Esophagus mucosa (tissue), 1 donor: ENCODE results near the gene PNMA6E. TPM values are rescaled to one million over a fixed set of nuclear protein-coding genes. Genes with fewer than 3 reads are reported as not detected.

ENCODE experiments used
- ATAC-seq: fragments of 200-7000 bp; cut with Tn5 transposase; one replicate; pipeline ENCODE4 v1.9.1; 2020
- total RNA-seq: library from RNA; stranded (reverse); gene quantifications from one replicate; pipeline ENCODE4 v1.2.4, GENCODE V29; 2023
- donor health status: DM: yes; HTN: yes; CAD: no.

The PNMA6E gene
- total RNA-seq, 1 donor from 2014 or later = not detected

DNA sequence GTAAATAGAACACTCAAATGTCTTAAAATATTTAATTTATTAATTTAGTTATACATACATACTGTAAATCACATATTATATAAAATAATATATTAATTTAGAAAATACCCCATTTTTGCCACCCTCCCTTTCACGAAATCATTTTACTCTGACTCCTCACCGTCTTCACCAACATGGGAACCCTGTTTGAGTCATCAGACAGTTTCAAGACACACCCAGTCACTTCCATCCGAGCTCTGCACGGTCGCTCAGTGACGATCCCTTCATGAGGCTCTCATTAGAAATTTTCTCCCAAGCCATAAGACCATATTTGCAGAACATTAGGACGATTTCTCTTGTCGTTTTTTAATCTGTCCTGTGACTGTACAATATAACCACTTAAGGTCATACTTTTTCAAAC, 52.7 kb downstream of the PNMA6E start:
- ATAC-seq = no peak

DNA sequence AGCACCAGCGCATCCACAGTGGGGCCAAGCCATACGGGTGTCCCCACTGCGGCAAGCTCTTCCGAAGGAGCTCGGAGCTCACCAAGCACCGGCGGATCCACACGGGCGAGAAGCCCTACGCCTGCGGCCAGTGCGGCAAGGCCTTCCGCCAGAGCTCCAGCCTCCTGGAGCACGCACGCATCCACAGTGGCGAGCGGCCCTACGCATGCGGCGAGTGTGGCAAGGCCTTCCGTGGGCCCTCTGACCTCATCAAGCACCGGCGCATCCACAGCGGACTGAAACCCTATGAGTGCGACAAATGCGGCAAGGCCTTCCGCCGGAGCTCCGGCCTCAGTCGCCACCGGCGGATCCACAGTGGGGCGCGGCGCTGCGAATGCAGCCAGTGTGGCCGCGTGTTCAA, 53.6 kb downstream of the PNMA6E start:
- ATAC-seq = no peak

Other genes with a start within 250 kb of the PNMA6E start
- gene MAGEA1, start 222.1 kb downstream of the PNMA6E start, total RNA-seq = not detected
- not detected for gene PNMA6F, start 79.6 kb downstream of the PNMA6E start, total RNA-seq
- 1.6 TPM for gene ZNF275, start 67.2 kb downstream of the PNMA6E start, total RNA-seq
- gene ZFP92, start 10.1 kb upstream of the PNMA6E start, total RNA-seq = 0.08 TPM
- gene TREX2, start 44.7 kb upstream of the PNMA6E start, total RNA-seq = 2.0 TPM
- gene HAUS7, start 69.2 kb upstream of the PNMA6E start, total RNA-seq = 16.6 TPM
- gene BGN, start 93.6 kb upstream of the PNMA6E start, total RNA-seq = 29.3 TPM
- not detected for gene ATP2B3, start 116.3 kb upstream of the PNMA6E start, total RNA-seq
- gene CCNQ, start 197.8 kb upstream of the PNMA6E start, total RNA-seq = 18.2 TPM
- gene DUSP9, start 245.9 kb upstream of the PNMA6E start, total RNA-seq = 0.76 TPM